ENCODE data around the gene SORT1.

DNA sequence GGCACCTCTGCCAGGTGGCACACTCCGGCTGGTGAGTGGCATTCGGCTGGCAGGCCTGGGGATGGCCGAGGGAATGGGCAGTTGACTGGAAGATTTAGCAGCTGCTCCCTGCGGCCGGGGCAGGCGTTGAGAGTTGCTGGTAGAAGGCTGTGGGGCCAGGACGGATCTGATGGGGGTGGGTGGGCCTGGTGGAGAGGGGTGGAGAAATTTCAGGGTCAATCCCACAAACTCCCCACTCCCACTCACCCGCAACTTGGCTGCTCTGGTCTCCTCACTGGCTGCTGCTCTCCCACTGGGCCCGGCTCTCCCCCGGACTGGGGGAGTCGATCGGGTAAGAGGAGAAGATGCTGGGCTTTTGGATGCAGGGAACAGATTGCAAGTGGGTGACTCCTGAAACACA lies 116.9 kb downstream of the SORT1 start:
- no peak for TF ChIP-seq POU5F1 (IDR thresholded peaks at IDR 0.05; ENCODE audit: low read depth, low read length)
- TF ChIP-seq POLR2A (IDR thresholded peaks at IDR 0.05; ENCODE audit: control extremely low read depth in 1 of 2, low read depth in 2 of 2, low read length in 2 of 2): no peak
- no peak for TF ChIP-seq JUND (IDR thresholded peaks at IDR 0.05; ENCODE audit: low read length)
- TF ChIP-seq, protein P1, sequence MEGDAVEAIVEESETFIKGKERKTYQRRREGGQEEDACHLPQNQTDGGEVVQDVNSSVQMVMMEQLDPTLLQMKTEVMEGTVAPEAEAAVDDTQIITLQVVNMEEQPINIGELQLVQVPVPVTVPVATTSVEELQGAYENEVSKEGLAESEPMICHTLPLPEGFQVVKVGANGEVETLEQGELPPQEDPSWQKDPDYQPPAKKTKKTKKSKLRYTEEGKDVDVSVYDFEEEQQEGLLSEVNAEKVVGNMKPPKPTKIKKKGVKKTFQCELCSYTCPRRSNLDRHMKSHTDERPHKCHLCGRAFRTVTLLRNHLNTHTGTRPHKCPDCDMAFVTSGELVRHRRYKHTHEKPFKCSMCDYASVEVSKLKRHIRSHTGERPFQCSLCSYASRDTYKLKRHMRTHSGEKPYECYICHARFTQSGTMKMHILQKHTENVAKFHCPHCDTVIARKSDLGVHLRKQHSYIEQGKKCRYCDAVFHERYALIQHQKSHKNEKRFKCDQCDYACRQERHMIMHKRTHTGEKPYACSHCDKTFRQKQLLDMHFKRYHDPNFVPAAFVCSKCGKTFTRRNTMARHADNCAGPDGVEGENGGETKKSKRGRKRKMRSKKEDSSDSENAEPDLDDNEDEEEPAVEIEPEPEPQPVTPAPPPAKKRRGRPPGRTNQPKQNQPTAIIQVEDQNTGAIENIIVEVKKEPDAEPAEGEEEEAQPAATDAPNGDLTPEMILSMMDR (IDR thresholded peaks at IDR 0.05; ENCODE audit: control extremely low read depth in 1 of 3, insufficient read depth in 1 of 3, low read depth in 1 of 3, low read length in 3 of 3): no peak
- no peak for TF ChIP-seq EP300 (IDR thresholded peaks at IDR 0.05; ENCODE audit: borderline replicate concordance in 1 of 2, low read depth in 2 of 2, low read length in 2 of 2)
- TF ChIP-seq YY1 (IDR thresholded peaks at IDR 0.05; ENCODE audit: low read depth, low read length): no peak
- TF ChIP-seq JUN (IDR thresholded peaks at IDR 0.05; ENCODE audit: low read depth, low read length): no peak
- no peak for TF ChIP-seq HDAC6 (IDR thresholded peaks at IDR 0.05; ENCODE audit: low read depth, low read length)
- TF ChIP-seq SP2 (IDR thresholded peaks at IDR 0.05; ENCODE audit: low read length): no peak
- TF ChIP-seq, protein P2, sequence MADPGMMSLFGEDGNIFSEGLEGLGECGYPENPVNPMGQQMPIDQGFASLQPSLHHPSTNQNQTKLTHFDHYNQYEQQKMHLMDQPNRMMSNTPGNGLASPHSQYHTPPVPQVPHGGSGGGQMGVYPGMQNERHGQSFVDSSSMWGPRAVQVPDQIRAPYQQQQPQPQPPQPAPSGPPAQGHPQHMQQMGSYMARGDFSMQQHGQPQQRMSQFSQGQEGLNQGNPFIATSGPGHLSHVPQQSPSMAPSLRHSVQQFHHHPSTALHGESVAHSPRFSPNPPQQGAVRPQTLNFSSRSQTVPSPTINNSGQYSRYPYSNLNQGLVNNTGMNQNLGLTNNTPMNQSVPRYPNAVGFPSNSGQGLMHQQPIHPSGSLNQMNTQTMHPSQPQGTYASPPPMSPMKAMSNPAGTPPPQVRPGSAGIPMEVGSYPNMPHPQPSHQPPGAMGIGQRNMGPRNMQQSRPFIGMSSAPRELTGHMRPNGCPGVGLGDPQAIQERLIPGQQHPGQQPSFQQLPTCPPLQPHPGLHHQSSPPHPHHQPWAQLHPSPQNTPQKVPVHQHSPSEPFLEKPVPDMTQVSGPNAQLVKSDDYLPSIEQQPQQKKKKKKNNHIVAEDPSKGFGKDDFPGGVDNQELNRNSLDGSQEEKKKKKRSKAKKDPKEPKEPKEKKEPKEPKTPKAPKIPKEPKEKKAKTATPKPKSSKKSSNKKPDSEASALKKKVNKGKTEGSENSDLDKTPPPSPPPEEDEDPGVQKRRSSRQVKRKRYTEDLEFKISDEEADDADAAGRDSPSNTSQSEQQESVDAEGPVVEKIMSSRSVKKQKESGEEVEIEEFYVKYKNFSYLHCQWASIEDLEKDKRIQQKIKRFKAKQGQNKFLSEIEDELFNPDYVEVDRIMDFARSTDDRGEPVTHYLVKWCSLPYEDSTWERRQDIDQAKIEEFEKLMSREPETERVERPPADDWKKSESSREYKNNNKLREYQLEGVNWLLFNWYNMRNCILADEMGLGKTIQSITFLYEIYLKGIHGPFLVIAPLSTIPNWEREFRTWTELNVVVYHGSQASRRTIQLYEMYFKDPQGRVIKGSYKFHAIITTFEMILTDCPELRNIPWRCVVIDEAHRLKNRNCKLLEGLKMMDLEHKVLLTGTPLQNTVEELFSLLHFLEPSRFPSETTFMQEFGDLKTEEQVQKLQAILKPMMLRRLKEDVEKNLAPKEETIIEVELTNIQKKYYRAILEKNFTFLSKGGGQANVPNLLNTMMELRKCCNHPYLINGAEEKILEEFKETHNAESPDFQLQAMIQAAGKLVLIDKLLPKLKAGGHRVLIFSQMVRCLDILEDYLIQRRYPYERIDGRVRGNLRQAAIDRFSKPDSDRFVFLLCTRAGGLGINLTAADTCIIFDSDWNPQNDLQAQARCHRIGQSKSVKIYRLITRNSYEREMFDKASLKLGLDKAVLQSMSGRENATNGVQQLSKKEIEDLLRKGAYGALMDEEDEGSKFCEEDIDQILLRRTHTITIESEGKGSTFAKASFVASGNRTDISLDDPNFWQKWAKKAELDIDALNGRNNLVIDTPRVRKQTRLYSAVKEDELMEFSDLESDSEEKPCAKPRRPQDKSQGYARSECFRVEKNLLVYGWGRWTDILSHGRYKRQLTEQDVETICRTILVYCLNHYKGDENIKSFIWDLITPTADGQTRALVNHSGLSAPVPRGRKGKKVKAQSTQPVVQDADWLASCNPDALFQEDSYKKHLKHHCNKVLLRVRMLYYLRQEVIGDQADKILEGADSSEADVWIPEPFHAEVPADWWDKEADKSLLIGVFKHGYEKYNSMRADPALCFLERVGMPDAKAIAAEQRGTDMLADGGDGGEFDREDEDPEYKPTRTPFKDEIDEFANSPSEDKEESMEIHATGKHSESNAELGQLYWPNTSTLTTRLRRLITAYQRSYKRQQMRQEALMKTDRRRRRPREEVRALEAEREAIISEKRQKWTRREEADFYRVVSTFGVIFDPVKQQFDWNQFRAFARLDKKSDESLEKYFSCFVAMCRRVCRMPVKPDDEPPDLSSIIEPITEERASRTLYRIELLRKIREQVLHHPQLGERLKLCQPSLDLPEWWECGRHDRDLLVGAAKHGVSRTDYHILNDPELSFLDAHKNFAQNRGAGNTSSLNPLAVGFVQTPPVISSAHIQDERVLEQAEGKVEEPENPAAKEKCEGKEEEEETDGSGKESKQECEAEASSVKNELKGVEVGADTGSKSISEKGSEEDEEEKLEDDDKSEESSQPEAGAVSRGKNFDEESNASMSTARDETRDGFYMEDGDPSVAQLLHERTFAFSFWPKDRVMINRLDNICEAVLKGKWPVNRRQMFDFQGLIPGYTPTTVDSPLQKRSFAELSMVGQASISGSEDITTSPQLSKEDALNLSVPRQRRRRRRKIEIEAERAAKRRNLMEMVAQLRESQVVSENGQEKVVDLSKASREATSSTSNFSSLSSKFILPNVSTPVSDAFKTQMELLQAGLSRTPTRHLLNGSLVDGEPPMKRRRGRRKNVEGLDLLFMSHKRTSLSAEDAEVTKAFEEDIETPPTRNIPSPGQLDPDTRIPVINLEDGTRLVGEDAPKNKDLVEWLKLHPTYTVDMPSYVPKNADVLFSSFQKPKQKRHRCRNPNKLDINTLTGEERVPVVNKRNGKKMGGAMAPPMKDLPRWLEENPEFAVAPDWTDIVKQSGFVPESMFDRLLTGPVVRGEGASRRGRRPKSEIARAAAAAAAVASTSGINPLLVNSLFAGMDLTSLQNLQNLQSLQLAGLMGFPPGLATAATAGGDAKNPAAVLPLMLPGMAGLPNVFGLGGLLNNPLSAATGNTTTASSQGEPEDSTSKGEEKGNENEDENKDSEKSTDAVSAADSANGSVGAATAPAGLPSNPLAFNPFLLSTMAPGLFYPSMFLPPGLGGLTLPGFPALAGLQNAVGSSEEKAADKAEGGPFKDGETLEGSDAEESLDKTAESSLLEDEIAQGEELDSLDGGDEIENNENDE (IDR thresholded peaks at IDR 0.05; ENCODE audit: insufficient replicate concordance, low read length): no peak
- no peak for TF ChIP-seq KDM1A (IDR thresholded peaks at IDR 0.05; ENCODE audit: borderline replicate concordance, low read length)
- TF ChIP-seq, protein P3, sequence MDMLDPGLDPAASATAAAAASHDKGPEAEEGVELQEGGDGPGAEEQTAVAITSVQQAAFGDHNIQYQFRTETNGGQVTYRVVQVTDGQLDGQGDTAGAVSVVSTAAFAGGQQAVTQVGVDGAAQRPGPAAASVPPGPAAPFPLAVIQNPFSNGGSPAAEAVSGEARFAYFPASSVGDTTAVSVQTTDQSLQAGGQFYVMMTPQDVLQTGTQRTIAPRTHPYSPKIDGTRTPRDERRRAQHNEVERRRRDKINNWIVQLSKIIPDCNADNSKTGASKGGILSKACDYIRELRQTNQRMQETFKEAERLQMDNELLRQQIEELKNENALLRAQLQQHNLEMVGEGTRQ (IDR thresholded peaks at IDR 0.05; ENCODE audit: low read length): no peak
